GM21723 (cell line): ENCODE measurements around the gene GNAI2.
"Not testable (repeated sequence)": the region's sequence is repeated elsewhere in the genome, so short reads cannot be mapped to it uniquely, and the experiment has no call there.

Experiments used
- ATAC-seq: cut with Tn5 transposase; IDR thresholded peaks from one replicate; pipeline ENCODE4 v1.9.1; 2021; ENCODE audit warnings: mild to moderate bottlenecking, moderate library complexity; ENCODE audit not compliant: unreplicated experiment

GNAI2 gene

DNA sequence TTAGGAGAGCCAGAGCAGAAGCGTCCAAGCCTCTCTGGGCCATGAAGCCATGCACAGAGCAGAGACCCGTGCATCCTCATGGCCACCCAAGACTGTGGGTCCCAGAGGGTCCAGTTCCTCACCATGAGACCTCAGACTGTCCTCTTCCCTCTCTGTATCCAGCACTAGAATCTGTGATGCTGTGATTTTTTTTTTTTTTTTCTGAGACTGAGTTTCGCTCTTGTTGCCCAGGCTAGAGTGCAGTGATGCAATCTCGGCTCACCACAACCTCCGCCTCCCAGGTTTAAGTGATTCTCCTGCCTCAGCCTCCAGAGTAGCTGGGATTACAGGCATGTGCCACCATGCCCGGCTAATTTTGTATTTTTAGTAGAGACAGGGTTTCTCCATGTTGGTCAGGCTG, 8.8 kb downstream of the GNAI2 start:
- not testable (repeated sequence) for ATAC-seq

DNA sequence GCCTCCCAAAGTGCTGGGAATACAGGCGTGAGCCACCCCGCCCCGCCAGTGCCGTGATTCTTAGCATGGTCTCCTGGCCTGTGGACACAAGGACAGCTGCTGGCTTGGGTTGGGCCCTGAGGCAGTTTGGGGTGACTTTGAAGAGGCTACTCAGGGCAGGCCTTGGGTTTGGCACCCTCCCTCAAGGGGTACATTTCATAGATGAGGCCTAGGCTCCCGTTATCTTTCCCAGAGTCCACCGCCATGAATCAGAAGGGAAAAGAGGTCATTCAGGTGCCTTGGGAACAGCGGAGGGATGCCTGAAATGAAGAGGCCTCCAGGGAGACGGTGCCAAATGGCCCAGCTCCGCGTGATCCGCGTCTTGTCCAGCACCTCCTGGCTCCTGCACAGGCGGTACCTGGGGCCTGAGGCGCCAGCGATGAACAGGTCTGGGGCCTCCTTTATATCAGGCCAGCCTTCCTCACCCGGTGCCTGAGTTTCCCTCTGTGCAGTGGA, 9.3 kb downstream of the GNAI2 start:
- no peak for ATAC-seq

- peak; percentile 72 for ATAC-seq
Observed at GRCh38 chr3:50245831-50246516, 10.0 kb downstream of the GNAI2 start.

- peak; percentile 60 for ATAC-seq
Observed at GRCh38 chr3:50246517-50246954, 10.5 kb downstream of the GNAI2 start.

- ATAC-seq, result no peak
Observed at GRCh38 chr3:50248387-50248786, 12.4 kb downstream of the GNAI2 start.

GRCh38 chr3:50249457-50249856, 13.5 kb downstream of the GNAI2 start:
- no peak for ATAC-seq

DNA sequence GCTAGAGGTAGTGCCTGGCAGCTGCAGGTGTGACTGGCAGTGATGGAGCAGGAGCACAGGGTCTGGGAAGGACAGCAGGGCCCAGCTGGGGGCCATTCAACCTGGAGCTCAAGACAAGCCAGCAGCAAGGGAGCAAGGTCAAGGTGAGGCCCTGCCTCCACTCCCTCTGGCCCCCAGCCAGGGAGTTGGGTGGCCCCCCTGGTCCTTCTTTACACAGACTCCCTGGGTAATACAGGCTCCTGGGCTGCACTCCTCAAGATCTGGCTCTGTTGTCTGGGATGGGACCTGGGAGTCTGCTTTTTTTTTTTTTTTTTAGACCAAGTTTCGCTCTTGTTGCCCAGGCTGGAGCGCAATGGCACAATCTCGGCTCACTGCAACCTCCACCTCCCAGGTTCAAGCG, 14.5 kb downstream of the GNAI2 start:
- ATAC-seq, result no peak

DNA sequence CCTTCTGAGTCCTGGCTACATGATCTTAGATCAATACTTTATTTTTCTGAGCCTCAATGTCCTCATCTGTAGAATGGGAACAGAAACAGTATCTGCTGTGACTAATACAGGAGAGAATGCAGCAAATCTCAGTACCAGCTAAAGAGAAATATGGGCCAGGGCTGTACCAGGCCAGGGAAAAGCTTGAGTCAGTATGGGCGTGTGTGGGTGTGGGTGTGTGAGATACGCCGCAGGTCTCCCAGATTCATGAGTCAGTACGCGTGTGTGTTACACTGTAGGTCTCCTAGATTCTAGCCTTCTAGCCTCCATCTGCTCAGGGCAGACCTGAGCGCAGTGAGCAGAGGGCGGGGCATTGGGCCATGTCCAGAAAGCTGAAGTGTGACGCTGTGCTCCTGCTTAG, 15.2 kb downstream of the GNAI2 start:
- ATAC-seq, result no peak

DNA sequence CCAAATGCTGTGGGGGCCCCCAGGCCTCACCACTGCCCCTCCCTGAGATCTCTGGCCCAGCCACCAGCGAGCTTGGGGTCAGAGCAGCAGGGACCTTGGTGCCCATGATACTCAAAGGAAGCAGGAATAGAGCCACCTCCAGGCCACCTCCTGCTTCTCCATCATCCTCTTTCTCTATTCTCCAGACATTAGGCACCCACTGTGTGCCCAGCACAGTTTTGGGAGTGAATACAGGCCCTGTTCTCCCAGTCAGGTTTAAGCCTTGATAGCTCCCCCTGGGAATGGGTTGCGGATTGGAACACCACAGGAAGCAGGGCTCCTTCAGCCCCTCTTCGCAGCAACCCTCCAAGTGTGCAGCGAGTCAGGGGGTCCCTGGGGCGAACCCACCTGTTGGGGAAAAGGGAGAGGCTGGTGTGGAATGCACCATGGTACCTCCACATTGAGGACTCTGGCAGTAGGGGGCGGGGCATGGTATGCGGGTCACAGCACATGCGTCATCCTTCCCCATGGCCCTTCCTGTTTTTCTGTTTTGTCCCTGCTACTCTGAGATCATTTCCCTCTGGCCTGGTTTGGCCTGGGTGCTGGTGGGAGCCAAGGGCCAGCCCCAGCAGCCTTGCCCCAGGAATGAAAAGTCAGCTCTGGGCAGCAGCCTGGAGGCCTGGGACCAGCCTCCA, 18.7 kb downstream of the GNAI2 start:
- no peak for ATAC-seq

GRCh38 chr3:50255251-50255615, 19.2 kb downstream of the GNAI2 start:
- no peak for ATAC-seq

- no peak for ATAC-seq
Observed at GRCh38 chr3:50256978-50257890, 21.2 kb downstream of the GNAI2 start.

GRCh38 chr3:50258029-50258680, 22.2 kb downstream of the GNAI2 start:
- no peak for ATAC-seq

GRCh38 chr3:50258979-50259378, 23.0 kb downstream of the GNAI2 start:
- no peak for ATAC-seq

GRCh38 chr3:50259432-50260026, 23.5 kb downstream of the GNAI2 start:
- ATAC-seq, result peak; percentile 23

- peak; percentile 89 for ATAC-seq
Observed at GRCh38 chr3:50260027-50260941, 24.3 kb downstream of the GNAI2 start.

DNA sequence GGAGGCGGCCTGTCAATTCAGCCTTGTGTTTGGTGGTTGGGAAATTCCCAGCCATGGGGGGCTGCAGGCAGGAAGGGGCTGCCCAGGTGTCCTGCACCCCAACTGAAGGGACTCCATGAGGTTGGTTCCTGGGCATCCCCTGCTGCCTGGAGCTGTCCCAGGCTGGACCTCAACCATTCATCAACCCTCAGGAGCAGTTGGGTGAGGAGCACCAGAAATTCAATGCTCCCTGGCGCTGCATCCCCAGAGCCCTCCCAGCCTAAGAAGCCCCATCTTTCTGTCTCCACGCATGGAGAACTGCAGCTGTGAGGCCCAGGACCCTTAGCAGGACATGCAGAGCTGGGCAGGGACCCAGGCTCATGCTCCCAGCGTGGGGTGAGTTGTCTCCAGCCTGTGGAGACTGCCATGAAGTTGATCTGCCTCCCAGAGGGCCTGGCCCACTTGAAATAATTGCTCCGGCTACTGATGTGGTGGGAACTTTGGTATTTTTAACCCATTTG, 25.0 kb downstream of the GNAI2 start:
- no peak for ATAC-seq

DNA sequence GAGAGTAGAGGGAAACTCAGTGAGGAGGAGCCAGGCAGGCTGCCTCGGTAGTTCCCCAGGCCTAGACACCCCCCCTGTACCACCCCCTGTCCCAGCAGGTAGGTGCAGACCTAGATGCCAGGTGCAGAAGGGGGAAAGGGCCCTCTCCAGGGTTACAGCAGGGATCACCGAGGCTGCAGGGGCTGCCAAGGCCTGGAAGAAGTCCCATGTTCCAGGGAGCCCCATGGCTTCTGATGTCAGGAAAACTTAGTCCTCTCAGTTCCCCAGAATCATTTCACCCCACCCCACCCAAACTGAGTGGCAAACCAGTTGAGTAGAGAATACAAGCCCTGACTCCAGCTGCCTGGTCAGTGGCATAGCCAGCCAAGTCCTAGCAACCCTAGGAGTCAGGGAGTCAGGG, 25.5 kb downstream of the GNAI2 start:
- ATAC-seq, result no peak

- not testable (repeated sequence) for ATAC-seq
Observed at GRCh38 chr3:50262200-50262599, 26.2 kb downstream of the GNAI2 start.

GRCh38 chr3:50262778-50263177, 26.8 kb downstream of the GNAI2 start:
- ATAC-seq, result no peak
